ENCODE data around the gene CDH1.

The CDH1 gene

DNA sequence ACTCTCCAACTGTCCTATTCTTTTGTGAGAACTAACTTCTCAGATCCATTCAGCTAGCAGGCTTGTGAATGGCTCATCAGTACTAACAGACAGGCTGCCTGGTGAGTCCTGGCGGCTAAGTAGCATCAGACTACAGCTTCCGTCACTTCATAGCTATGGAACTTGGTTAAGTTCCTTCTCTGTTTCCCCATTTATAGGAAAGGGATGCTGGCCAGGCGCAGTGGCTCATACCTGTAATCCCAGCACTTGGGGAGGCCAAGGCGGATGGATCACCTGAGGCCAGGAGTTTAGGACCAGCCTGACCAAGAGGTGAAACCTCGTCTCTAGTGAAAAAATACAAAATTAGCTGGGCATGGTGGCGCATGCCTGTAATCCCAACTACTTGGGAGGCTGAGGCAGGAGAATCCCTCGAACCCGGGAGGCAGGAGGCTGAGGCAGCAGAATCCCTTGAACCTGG lies 56.3 kb downstream of the CDH1 start:
- no peak overlapping the region for H4K5ac ChIP-seq (ENCODE audit: low read length)
- no peak overlapping the region for H3K18ac ChIP-seq (ENCODE audit: low read length)
- H3K27ac ChIP-seq (ENCODE audit: low read depth, low read length), result no peak overlapping the region
- H2BK120ac ChIP-seq (ENCODE audit: low read depth, low read length), result no peak overlapping the region
- no peaks in the 10 kb centered on the region for H3K36me3 ChIP-seq (ENCODE audit: control insufficient read depth, insufficient read depth, low read length)
- no peak overlapping the region for H2AK5ac ChIP-seq (ENCODE audit: low read length)
- H3K56ac ChIP-seq (ENCODE audit: low read length), result no peak overlapping the region
- no CpG with 5 or more reads among the region's 8 CpGs for WGBS (ENCODE audit: extremely low coverage, insufficient coverage, low lambda C conversion rate)
- peaks cover 1% of the 10 kb centered on the region for H3K79me2 ChIP-seq (ENCODE audit: control insufficient read depth, insufficient read depth, low read length)
- no peak overlapping the region for H4K8ac ChIP-seq (ENCODE audit: low read depth, low read length)
- no peak overlapping the region for H2BK15ac ChIP-seq (replicated peaks; ENCODE audit: low read depth)
- H3K79me1 ChIP-seq (ENCODE audit: low read length), result peaks cover 1% of the 10 kb centered on the region
- H3K23ac ChIP-seq (ENCODE audit: low read length), result no peak overlapping the region
- H3K4ac ChIP-seq (ENCODE audit: low read depth, low read length), result no peak overlapping the region
- H2BK5ac ChIP-seq (ENCODE audit: low read length), result no peak overlapping the region
- H3K4me1 ChIP-seq (ENCODE audit: control insufficient read depth, low read depth, low read length), result peaks cover 9% of the 10 kb centered on the region
- H3K9ac ChIP-seq (ENCODE audit: low read length), result no peak overlapping the region
- no peak overlapping the region for H3K4me3 ChIP-seq (ENCODE audit: low read length)
- DNase-seq, result no peak
- H3K4me2 ChIP-seq (ENCODE audit: low read length), result no peak overlapping the region
- no peaks in the 10 kb centered on the region for H3K27me3 ChIP-seq (ENCODE audit: insufficient read depth, low read length, poor library complexity)

DNA sequence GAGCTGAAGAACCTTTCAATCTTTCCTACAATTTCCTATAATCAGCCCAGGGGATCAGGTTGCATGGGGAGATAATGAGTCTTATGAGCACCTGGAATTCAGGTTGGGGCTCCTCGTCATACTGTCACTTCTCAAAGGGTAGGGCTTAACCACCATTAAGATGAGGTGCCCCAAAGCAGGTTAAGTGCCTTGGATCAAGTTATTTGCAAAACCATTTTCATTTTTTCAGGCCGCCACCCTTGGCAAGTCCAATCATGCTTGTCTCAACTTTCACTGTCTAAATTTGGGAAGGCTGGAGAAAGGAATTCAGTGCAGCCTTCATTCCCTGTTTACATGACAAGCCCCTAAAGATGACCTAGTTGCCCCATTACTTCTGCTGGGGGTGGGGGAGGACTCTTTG lies 61.3 kb downstream of the CDH1 start:
- H3K18ac ChIP-seq (ENCODE audit: low read length), result no peak overlapping the region

DNA sequence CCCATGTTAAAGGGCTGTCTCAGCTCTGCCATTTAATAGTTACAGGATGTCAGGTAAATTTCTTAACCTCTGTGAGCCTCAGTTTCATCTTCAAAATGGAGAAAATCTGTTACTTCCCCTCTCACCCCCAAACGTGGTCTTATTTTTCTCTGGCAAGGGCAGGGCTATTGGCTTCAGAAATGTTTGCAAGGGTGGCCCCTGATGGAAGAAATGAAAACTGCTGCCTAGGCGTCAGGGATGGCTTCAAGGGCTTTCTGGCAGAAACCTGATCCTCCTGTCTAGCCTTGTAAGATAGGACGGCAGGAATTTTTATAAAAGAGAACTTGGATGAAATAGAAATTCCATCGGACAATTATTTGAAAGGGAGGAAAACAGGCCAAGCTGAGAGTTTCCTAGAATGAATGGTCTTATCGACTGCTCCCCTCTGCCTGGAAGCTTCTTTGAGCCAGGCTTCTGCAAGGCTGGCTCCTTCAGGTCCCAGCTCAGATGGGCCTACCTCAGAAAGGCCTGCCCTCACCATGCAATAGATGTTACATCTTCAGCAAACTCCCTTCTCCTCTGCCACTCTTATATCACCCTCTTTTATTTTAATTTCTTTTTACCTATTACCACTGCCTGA lies 63.3 kb downstream of the CDH1 start:
- H3K27me3 ChIP-seq (ENCODE audit: insufficient read depth, low read length, poor library complexity), result no peaks in the 10 kb centered on the region

More for the DNA sequence above, 61.3 kb downstream of the CDH1 start:
- Histone ChIP-seq H3K4ac (ENCODE audit: low read depth, low read length) (no peak overlapping the region), H2BK15ac (replicated peaks; ENCODE audit: low read depth) (no peak overlapping the region), H3K56ac (ENCODE audit: low read length) (no peak overlapping the region), H3K4me1 (ENCODE audit: control insufficient read depth, low read depth, low read length) (no peaks in the 10 kb centered on the region), H2AK5ac (ENCODE audit: low read length) (no peak overlapping the region), H3K9ac (ENCODE audit: low read length) (no peak overlapping the region), H3K36me3 (ENCODE audit: control insufficient read depth, insufficient read depth, low read length) (peaks cover 2% of the 10 kb centered on the region), H3K27ac (ENCODE audit: low read depth, low read length) (no peak overlapping the region), H4K5ac (ENCODE audit: low read length) (no peak overlapping the region), H3K27me3 (ENCODE audit: insufficient read depth, low read length, poor library complexity) (no peaks in the 10 kb centered on the region), H3K79me1 (ENCODE audit: low read length) (peaks cover 1% of the 10 kb centered on the region), H3K23ac (ENCODE audit: low read length) (no peak overlapping the region), H3K4me3 (ENCODE audit: low read length) (no peak overlapping the region), H3K4me2 (ENCODE audit: low read length) (no peak overlapping the region), H3K79me2 (ENCODE audit: control insufficient read depth, insufficient read depth, low read length) (no peaks in the 10 kb centered on the region), H2BK5ac (ENCODE audit: low read length) (no peak overlapping the region), H2BK120ac (ENCODE audit: low read depth, low read length) (no peak overlapping the region), H4K8ac (ENCODE audit: low read depth, low read length) (no peak overlapping the region)
- DNase-seq, result no peak
- WGBS (ENCODE audit: extremely low coverage, insufficient coverage, low lambda C conversion rate), result no CpG with 5 or more reads among the region's 2 CpGs

DNA sequence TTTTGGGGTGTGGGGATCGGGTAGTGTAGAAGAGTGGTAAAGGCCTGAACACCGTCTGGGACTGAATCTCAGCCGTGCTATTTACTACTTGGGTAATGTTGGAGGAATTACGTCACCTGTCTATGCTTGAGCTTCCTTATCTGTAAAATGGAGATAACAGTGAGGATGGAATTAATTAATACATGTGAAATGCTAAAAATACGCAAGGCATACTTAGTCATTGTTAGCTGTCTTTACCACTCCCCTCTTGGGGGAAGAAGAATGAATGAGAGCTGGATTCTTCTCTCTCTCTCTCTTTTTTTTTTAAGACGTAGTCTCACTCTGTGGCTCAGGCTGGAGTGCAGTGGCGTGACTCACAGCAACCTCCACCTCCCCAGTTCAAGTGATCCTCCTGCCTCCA lies 65.1 kb downstream of the CDH1 start:
- H3K23ac ChIP-seq (ENCODE audit: low read length), result no peak overlapping the region
- WGBS (ENCODE audit: extremely low coverage, insufficient coverage, low lambda C conversion rate), result no CpG with 5 or more reads among the region's 7 CpGs
- no peak overlapping the region for H2BK5ac ChIP-seq (ENCODE audit: low read length)
- no peak overlapping the region for H3K4me3 ChIP-seq (ENCODE audit: low read length)
- H3K56ac ChIP-seq (ENCODE audit: low read length), result no peak overlapping the region
- no peak overlapping the region for H2BK15ac ChIP-seq (replicated peaks; ENCODE audit: low read depth)
- peaks cover 2% of the 10 kb centered on the region for H3K36me3 ChIP-seq (ENCODE audit: control insufficient read depth, insufficient read depth, low read length)
- no peaks in the 10 kb centered on the region for H3K27me3 ChIP-seq (ENCODE audit: insufficient read depth, low read length, poor library complexity)
- DNase-seq, result no peak
- no peak overlapping the region for H3K18ac ChIP-seq (ENCODE audit: low read length)
- no peak overlapping the region for H3K27ac ChIP-seq (ENCODE audit: low read depth, low read length)
- no peak overlapping the region for H3K4me2 ChIP-seq (ENCODE audit: low read length)
- H3K79me1 ChIP-seq (ENCODE audit: low read length), result no peaks in the 10 kb centered on the region
- no peak overlapping the region for H2AK5ac ChIP-seq (ENCODE audit: low read length)
- H4K8ac ChIP-seq (ENCODE audit: low read depth, low read length), result no peak overlapping the region
- no peaks in the 10 kb centered on the region for H3K4me1 ChIP-seq (ENCODE audit: control insufficient read depth, low read depth, low read length)
- peaks cover 4% of the 10 kb centered on the region for H3K79me2 ChIP-seq (ENCODE audit: control insufficient read depth, insufficient read depth, low read length)
- H4K5ac ChIP-seq (ENCODE audit: low read length), result no peak overlapping the region
- no peak overlapping the region for H3K9ac ChIP-seq (ENCODE audit: low read length)
- no peak overlapping the region for H3K4ac ChIP-seq (ENCODE audit: low read depth, low read length)
- H2BK120ac ChIP-seq (ENCODE audit: low read depth, low read length), result no peak overlapping the region

More for the DNA sequence above, 63.3 kb downstream of the CDH1 start:
- H3K4me1 ChIP-seq (ENCODE audit: control insufficient read depth, low read depth, low read length), result no peaks in the 10 kb centered on the region
- no peak overlapping the region for H4K5ac ChIP-seq (ENCODE audit: low read length)
- DNase-seq, result peak; percentile 93
- no peak overlapping the region for H2AK5ac ChIP-seq (ENCODE audit: low read length)
- no peak overlapping the region for H3K4me2 ChIP-seq (ENCODE audit: low read length)
- no peak overlapping the region for H2BK15ac ChIP-seq (replicated peaks; ENCODE audit: low read depth)
- H3K9ac ChIP-seq (ENCODE audit: low read length), result no peak overlapping the region
- H3K79me2 ChIP-seq (ENCODE audit: control insufficient read depth, insufficient read depth, low read length), result peaks cover 2% of the 10 kb centered on the region
- no peak overlapping the region for H4K8ac ChIP-seq (ENCODE audit: low read depth, low read length)
- no peak overlapping the region for H2BK120ac ChIP-seq (ENCODE audit: low read depth, low read length)
- H3K79me1 ChIP-seq (ENCODE audit: low read length), result no peaks in the 10 kb centered on the region
- H3K4ac ChIP-seq (ENCODE audit: low read depth, low read length), result no peak overlapping the region
- H3K23ac ChIP-seq (ENCODE audit: low read length), result no peak overlapping the region
- no peak overlapping the region for H3K4me3 ChIP-seq (ENCODE audit: low read length)
- no peak overlapping the region for H3K18ac ChIP-seq (ENCODE audit: low read length)
- WGBS (ENCODE audit: extremely low coverage, insufficient coverage, low lambda C conversion rate), result no CpG with 5 or more reads among the region's 5 CpGs
- H3K56ac ChIP-seq (ENCODE audit: low read length), result peak overlapping the region; percentile 22
- H3K27ac ChIP-seq (ENCODE audit: low read depth, low read length), result no peak overlapping the region
- peaks cover 2% of the 10 kb centered on the region for H3K36me3 ChIP-seq (ENCODE audit: control insufficient read depth, insufficient read depth, low read length)
- no peak overlapping the region for H2BK5ac ChIP-seq (ENCODE audit: low read length)

GRCh38 chr16:68806422-68806821 lies 69.3 kb downstream of the CDH1 start:
- WGBS (ENCODE audit: extremely low coverage, insufficient coverage, low lambda C conversion rate), result no CpG with 5 or more reads among the region's 2 CpGs
- Histone ChIP-seq H3K79me1 (ENCODE audit: low read length) (no peaks in the 10 kb centered on the region), H3K4me1 (ENCODE audit: control insufficient read depth, low read depth, low read length) (no peaks in the 10 kb centered on the region), H2BK15ac (replicated peaks; ENCODE audit: low read depth) (no peak overlapping the region), H3K9ac (ENCODE audit: low read length) (no peak overlapping the region), H3K27ac (ENCODE audit: low read depth, low read length) (no peak overlapping the region), H3K56ac (ENCODE audit: low read length) (no peak overlapping the region), H2AK5ac (ENCODE audit: low read length) (no peak overlapping the region), H2BK5ac (ENCODE audit: low read length) (no peak overlapping the region), H3K23ac (ENCODE audit: low read length) (no peak overlapping the region), H3K4me3 (ENCODE audit: low read length) (no peak overlapping the region), H3K4ac (ENCODE audit: low read depth, low read length) (no peak overlapping the region), H3K36me3 (ENCODE audit: control insufficient read depth, insufficient read depth, low read length) (peaks cover 5% of the 10 kb centered on the region), H3K79me2 (ENCODE audit: control insufficient read depth, insufficient read depth, low read length) (peaks cover 4% of the 10 kb centered on the region), H4K5ac (ENCODE audit: low read length) (no peak overlapping the region), H2BK120ac (ENCODE audit: low read depth, low read length) (no peak overlapping the region), H3K4me2 (ENCODE audit: low read length) (no peak overlapping the region), H3K27me3 (ENCODE audit: insufficient read depth, low read length, poor library complexity) (no peaks in the 10 kb centered on the region), H4K8ac (ENCODE audit: low read depth, low read length) (no peak overlapping the region), H3K18ac (ENCODE audit: low read length) (no peak overlapping the region)
- no peak for DNase-seq

DNA sequence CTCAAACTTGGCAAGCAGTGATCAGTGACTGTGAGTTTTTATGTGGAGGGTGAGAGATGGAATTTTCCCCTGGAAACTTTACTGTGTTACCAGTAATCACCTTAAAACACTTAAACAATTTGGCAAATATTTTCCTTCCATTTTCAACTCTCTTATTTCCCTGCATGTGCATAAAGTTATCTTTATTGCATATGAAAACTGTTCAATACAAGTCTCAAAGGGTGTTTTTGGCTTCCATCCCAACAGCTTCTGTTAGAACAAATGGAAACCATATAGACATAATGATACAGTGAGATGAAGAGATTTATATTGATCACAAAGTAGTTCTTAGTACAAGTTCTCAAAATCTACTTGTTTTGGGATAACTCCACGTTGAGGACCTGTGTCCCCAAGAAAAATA lies 69.9 kb downstream of the CDH1 start:
- Histone ChIP-seq H3K27ac (ENCODE audit: low read depth, low read length) (no peak overlapping the region), H2BK120ac (ENCODE audit: low read depth, low read length) (no peak overlapping the region), H4K8ac (ENCODE audit: low read depth, low read length) (no peak overlapping the region), H2AK5ac (ENCODE audit: low read length) (no peak overlapping the region), H2BK5ac (ENCODE audit: low read length) (no peak overlapping the region), H3K4me2 (ENCODE audit: low read length) (no peak overlapping the region), H3K36me3 (ENCODE audit: control insufficient read depth, insufficient read depth, low read length) (peaks cover 7% of the 10 kb centered on the region), H3K4me3 (ENCODE audit: low read length) (no peak overlapping the region), H3K9ac (ENCODE audit: low read length) (no peak overlapping the region), H3K56ac (ENCODE audit: low read length) (no peak overlapping the region), H3K23ac (ENCODE audit: low read length) (no peak overlapping the region), H3K4me1 (ENCODE audit: control insufficient read depth, low read depth, low read length) (no peaks in the 10 kb centered on the region), H3K27me3 (ENCODE audit: insufficient read depth, low read length, poor library complexity) (no peaks in the 10 kb centered on the region), H2BK15ac (replicated peaks; ENCODE audit: low read depth) (no peak overlapping the region), H3K4ac (ENCODE audit: low read depth, low read length) (no peak overlapping the region), H4K5ac (ENCODE audit: low read length) (no peak overlapping the region), H3K18ac (ENCODE audit: low read length) (no peak overlapping the region), H3K79me2 (ENCODE audit: control insufficient read depth, insufficient read depth, low read length) (peaks cover 4% of the 10 kb centered on the region), H3K79me1 (ENCODE audit: low read length) (no peaks in the 10 kb centered on the region)
- DNase-seq, result no peak
- no CpG with 5 or more reads among the region's 1 CpG for WGBS (ENCODE audit: extremely low coverage, insufficient coverage, low lambda C conversion rate)

All from mesendoderm (in vitro differentiated cells).